Thoracic aorta (tissue), 2 donors: ENCODE measurements around the gene TXNRD1. TPM values are rescaled to one million over a fixed set of nuclear protein-coding genes. Genes with fewer than 3 reads are reported as not detected.
"Not testable (repeated sequence)": the region's sequence is repeated elsewhere in the genome, so short reads cannot be mapped to it uniquely, and the experiment has no call there.

ENCODE experiments used
- ATAC-seq: fragments of 150-250 bp; one replicate; pipeline ENCODE4 v1.8.0; 2017; ENCODE audit warnings: low read depth; ENCODE audit not compliant: insufficient number of reproducible peaks, low FRiP score
- DNase-seq: peaks from one replicate; pipeline ENCODE4 v3.0.0-alpha.2; 2020; ENCODE audit warnings: low spot score
- H3K27ac ChIP-seq, 2 donors: fragments of 200-600 bp; sonication (generic); 1 replicate in 1 of 2; 2 replicates in 1 of 2; pipeline ENCODE4 v1.5.1; 2016; ENCODE audit warnings: mild to moderate bottlenecking in 2 of 2, moderate library complexity in 2 of 2
- H3K27me3 ChIP-seq: fragments of 200-600 bp; sonication (generic); replicated peaks from 2 replicates; pipeline ENCODE4 v1.6.0; 2016; ENCODE audit warnings: mild to moderate bottlenecking; ENCODE audit not compliant: insufficient read depth
- H3K36me3 ChIP-seq: fragments of 200-600 bp; sonication (generic); one replicate; pipeline ENCODE4 v1.5.1; 2016
- H3K4me1 ChIP-seq, 2 donors: fragments of 200-600 bp; sonication (generic); 1 replicate in 1 of 2; 2 replicates in 1 of 2; pipeline versions ENCODE4 v1.5.1 to v1.6.0; 2016; ENCODE audit warnings: low read depth in 2 of 2, mild to moderate bottlenecking in 1 of 2; ENCODE audit not compliant: control insufficient read depth in 1 of 2
- H3K4me3 ChIP-seq: fragments of 200-600 bp; sonication (generic); 2 replicates; pipeline ENCODE4 v1.5.1; 2016; ENCODE audit warnings: mild to moderate bottlenecking
- H3K9me3 ChIP-seq: fragments of 200-600 bp; sonication (generic); 2 replicates; pipeline ENCODE4 v1.5.1; 2016
- total RNA-seq, 2 donors: library from RNA; depleted of rRNA; stranded (reverse); fragments of >200 nt; gene quantifications; one replicate each; pipeline versions ENCODE4 v1.1.0 to v1.2.3, GENCODE V29; 2016
- TF ChIP-seq, protein P1 (sequence below): fragments of 200-600 bp; sonication (generic); IDR thresholded peaks from one replicate; pipeline ENCODE4 v1.5.1; 2019; ENCODE audit warnings: antibody characterized with exemption

TXNRD1 gene
- total RNA-seq, 2 donors from 2014 or later = 269 to 332 TPM

DNA sequence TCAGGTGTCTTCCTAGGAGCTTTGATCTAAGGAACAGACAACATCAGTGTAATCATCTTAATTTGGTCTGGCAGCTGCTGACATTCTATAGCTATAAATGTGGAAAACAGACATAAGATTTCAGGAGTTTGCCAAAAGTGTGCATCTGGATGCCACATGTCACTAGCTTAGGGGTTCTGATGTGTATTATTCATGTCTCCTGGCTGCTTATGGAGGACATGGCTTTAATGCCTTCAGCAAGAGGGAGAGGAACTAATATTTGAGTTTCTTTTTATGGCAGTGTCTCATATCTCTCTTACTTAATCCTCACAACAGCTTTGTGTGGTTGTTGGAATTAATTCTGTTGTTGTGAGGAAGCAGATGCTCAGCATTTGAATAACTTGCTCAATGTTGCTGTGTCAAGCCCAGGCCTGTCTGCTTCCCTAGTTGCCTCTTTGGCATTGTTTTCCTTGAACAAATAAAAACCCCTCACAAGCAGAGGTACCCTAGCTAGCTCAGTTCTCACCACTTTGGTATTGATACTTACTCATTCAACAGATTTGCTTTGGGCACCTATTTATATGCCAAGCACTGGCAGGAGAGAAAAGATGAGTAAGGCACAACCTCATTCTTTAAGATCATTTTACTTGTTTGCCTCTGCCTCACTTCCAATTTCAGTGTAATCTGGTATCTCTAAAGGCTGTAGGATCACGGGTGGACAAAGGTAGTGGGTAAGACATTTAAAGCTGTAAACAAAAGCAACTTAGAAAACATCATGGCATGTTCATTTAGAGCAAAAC, 48.2 kb downstream of the TXNRD1 start:
- no peak overlapping the region for H3K27ac ChIP-seq
- TF ChIP-seq, protein P1, sequence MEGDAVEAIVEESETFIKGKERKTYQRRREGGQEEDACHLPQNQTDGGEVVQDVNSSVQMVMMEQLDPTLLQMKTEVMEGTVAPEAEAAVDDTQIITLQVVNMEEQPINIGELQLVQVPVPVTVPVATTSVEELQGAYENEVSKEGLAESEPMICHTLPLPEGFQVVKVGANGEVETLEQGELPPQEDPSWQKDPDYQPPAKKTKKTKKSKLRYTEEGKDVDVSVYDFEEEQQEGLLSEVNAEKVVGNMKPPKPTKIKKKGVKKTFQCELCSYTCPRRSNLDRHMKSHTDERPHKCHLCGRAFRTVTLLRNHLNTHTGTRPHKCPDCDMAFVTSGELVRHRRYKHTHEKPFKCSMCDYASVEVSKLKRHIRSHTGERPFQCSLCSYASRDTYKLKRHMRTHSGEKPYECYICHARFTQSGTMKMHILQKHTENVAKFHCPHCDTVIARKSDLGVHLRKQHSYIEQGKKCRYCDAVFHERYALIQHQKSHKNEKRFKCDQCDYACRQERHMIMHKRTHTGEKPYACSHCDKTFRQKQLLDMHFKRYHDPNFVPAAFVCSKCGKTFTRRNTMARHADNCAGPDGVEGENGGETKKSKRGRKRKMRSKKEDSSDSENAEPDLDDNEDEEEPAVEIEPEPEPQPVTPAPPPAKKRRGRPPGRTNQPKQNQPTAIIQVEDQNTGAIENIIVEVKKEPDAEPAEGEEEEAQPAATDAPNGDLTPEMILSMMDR = no peak

DNA sequence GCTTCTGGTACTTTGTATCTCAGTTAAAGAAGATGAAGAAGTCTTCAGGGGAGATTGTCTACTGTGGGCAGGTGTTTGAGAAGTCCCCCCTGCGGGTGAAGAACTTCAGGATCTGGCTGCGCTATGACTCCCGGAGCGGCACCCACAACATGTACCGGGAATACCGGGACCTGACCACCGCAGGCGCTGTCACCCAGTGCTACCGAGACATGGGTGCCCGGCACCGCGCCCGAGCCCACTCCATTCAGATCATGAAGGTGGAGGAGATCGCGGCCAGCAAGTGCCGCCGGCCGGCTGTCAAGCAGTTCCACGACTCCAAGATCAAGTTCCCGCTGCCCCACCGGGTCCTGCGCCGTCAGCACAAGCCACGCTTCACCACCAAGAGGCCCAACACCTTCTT, 49.9 kb downstream of the TXNRD1 start:
- H3K4me1 ChIP-seq, H3K9me3 ChIP-seq, ATAC-seq, H3K36me3 ChIP-seq, H3K27me3 ChIP-seq, DNase-seq, H3K27ac ChIP-seq, H3K4me3 ChIP-seq: not testable (repeated sequence)

More for the DNA sequence above, 48.2 kb downstream of the TXNRD1 start:
- Histone ChIP-seq H3K4me1 (peaks cover 0 to under 1% of the 10 kb centered on the region in 2 donors), H3K36me3 (no peaks in the 10 kb centered on the region), H3K4me3 (no peak overlapping the region), H3K27me3 (no peaks in the 10 kb centered on the region), H3K9me3 (no peaks in the 10 kb centered on the region)
- no peak for DNase-seq
- no peak for ATAC-seq

DNA sequence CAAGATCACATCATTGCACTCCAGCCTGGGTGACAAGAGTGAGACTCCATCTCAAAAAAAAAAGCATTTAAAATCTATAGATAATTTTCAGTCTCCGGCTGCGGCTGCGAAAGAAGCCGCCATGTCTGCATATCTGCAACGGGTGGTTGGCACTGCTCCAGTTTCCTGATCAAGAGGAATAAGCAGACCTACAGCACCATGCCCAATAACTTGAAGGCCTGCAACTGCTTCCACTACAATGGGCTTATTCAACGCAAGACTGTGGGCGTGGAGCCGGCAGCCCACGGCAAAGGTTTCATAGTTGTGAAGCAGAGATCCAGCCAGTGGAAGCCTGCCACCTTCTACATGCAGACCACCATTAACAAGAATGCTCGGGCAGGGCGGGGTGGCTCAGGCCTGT, 57.4 kb downstream of the TXNRD1 start:
- no peak for ATAC-seq
- Histone ChIP-seq H3K4me3 (no peak overlapping the region), H3K36me3 (no peaks in the 10 kb centered on the region), H3K9me3 (no peaks in the 10 kb centered on the region), H3K4me1 (peaks cover 0 to 8% of the 10 kb centered on the region in 2 donors), H3K27ac (no peak overlapping the region), H3K27me3 (no peaks in the 10 kb centered on the region)
- TF ChIP-seq, protein P1 = no peak
- no peak for DNase-seq

DNA sequence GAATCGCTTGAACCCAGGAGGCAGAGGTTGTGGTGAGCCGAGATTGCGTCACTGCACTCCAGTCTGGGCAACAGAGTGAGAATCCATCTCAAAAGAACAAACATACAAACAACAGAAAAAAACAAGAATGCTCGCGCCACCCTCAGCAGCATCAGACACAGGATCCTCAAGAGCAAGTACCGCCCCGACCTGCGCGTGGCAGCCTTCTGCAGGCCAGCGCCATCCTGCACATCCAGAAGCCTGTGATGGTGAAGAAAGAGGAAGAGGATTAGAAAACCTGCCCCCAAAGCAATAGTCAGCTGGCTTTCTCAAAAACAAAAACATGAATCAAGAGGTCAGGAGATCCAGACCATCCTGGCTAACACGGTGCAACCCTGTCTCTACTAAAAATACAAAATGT, 57.9 kb downstream of the TXNRD1 start:
- no peak for DNase-seq
- no peaks in the 10 kb centered on the region for H3K9me3 ChIP-seq
- H3K27ac ChIP-seq = no peak overlapping the region
- H3K27me3 ChIP-seq = no peaks in the 10 kb centered on the region
- no peaks in the 10 kb centered on the region for H3K36me3 ChIP-seq
- ATAC-seq = no peak
- TF ChIP-seq, protein P1 = no peak
- H3K4me1 ChIP-seq = peaks cover 0 to 8% of the 10 kb centered on the region in 2 donors
- H3K4me3 ChIP-seq = no peak overlapping the region

DNA sequence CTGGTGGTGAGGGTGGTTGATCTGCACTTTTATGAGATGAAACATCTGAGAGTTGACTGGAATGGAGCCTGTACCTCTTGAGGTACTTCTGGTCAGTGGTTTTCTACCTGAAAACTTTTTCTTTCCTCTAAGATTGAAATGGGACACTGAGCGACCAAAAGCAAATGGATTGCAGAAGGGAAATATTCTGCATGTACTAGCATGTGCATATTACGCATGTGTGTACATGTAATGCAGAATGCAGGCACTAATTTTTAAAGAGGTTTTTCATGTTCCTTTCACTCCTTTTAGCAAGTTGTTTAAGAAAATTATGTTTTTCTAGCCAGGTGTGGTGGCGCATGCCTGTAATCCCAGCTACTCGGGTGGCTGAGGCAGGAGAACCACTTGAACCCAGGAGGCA, 59.2 kb downstream of the TXNRD1 start:
- no peak overlapping the region for H3K4me3 ChIP-seq
- ATAC-seq (no peak), DNase-seq (no peak)
- H3K9me3 ChIP-seq = no peaks in the 10 kb centered on the region
- no peaks in the 10 kb centered on the region for H3K27me3 ChIP-seq
- no peak overlapping the region for H3K27ac ChIP-seq
- H3K36me3 ChIP-seq = no peaks in the 10 kb centered on the region
- peaks cover 0 to 13% of the 10 kb centered on the region in 2 donors for H3K4me1 ChIP-seq
- TF ChIP-seq, protein P1 = no peak
